ENCODE results near the gene TADA3. TPM values are rescaled to one million over a fixed set of nuclear protein-coding genes. Genes with fewer than 3 reads are reported as not detected.
A peak's percentile ranks its signal among the peaks of the same experiment; 100 is the strongest.
"Not testable (repeated sequence)": the region's sequence is repeated elsewhere in the genome, so short reads cannot be mapped to it uniquely, and the experiment has no call there.

Gene TADA3
- total and polyA plus RNA-seq, 4 donors, result 41.6 to 62.3 (median 53.2) TPM

DNA sequence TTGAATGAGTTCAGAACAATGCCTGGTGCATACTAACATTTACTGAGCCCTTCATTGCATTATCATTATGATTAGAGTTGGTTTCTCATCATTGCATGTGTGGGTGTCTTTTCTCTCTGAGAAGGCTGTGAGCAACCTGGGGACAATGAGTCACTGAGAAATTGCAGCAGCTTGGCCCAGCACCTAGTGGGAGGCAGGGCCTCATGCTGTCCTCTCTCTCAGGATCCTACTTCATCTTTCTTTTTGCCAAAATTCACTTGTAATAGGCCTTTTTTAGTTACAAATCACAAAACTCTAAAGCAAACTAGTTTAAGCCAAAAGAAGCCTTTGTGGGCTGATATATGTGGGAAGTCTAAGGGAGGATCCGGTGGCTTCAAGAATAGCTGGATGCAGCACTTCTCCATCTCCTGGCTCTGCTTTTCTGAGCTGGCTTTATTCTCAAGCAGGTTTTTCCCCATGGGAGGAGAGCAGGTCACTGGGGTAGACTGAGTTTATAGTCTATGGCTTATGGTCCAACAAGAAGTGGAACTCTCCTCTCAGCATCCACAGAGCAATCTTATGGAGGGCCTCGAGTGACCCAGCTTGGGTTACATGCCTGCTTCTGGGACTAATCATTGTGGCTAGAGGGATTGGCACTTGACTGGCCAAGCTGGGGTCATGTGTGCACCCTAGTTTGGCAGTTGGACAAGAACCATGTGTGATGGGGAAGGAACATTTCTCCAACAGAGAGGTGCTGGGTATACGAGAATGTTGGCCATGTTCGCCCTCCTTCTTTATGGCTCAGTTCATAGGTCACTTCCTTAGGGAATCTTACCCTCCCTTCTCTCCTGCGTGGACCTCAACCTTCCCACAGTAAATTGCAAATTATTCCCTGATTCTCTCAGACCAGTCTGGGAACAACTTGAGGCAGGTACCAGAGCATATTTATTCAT, 13.9 kb downstream of the TADA3 start:
- ATAC-seq (ENCODE audit: insufficient read depth, low FRiP score), result peak; percentile 38
- Histone ChIP-seq H3K9ac (ENCODE audit: insufficient read depth in 1 of 2, low read length in 2 of 2) (no peak overlapping the region), H3K36me3 (ENCODE audit: control insufficient read depth in 4 of 4, insufficient read depth in 4 of 4, low read length in 4 of 4) (peaks cover 7 to 16% (median 13%) of the 10 kb centered on the region in 4 donors), H3K27ac (ENCODE audit: low read depth in 1 of 2, low read length in 1 of 2) (no peak overlapping the region), H3K4me3 (no peak overlapping the region), H3K9me3 (ENCODE audit: control insufficient read depth in 4 of 4, insufficient read depth in 3 of 4, low read length in 3 of 4) (no peaks in the 10 kb centered on the region), H3K4me1 (ENCODE audit: control insufficient read depth in 5 of 5, insufficient read depth in 5 of 5, low read length in 5 of 5) (peaks cover 0 to 3% (median 0%) of the 10 kb centered on the region in 5 donors), H3K27me3 (ENCODE audit: control insufficient read depth in 3 of 3, insufficient read depth in 3 of 3, low read length in 2 of 3) (no peaks in the 10 kb centered on the region)
- no peak for TF ChIP-seq CTCF (IDR thresholded peaks at IDR 0.05; ENCODE audit: control extremely low read depth, extremely low read depth)
- no peak for DNase-seq
- WGBS, 2 donors, result 82 to 88% methylated on average over 5 of the region's 5 CpGs

GRCh38 chr3:9777694-9778021, 14.6 kb downstream of the TADA3 start:
- H3K4me1 ChIP-seq (ENCODE audit: control insufficient read depth in 5 of 5, insufficient read depth in 5 of 5, low read length in 5 of 5), result peaks cover 0 to 3% (median 0%) of the 10 kb centered on the region in 5 donors
- no peak overlapping the region for H3K9ac ChIP-seq (ENCODE audit: insufficient read depth in 1 of 2, low read length in 2 of 2)
- no peaks in the 10 kb centered on the region for H3K9me3 ChIP-seq (ENCODE audit: control insufficient read depth in 4 of 4, insufficient read depth in 3 of 4, low read length in 3 of 4)
- WGBS, 2 donors, result 86 to 100% methylated on average over 1 of the region's 1 CpG
- peaks cover 4 to 16% (median 12%) of the 10 kb centered on the region in 4 donors for H3K36me3 ChIP-seq (ENCODE audit: control insufficient read depth in 4 of 4, insufficient read depth in 4 of 4, low read length in 4 of 4)
- DNase-seq, result no peak
- no peak overlapping the region for H3K4me3 ChIP-seq
- no peaks in the 10 kb centered on the region for H3K27me3 ChIP-seq (ENCODE audit: control insufficient read depth in 3 of 3, insufficient read depth in 3 of 3, low read length in 2 of 3)
- no peak for TF ChIP-seq CTCF (IDR thresholded peaks at IDR 0.05; ENCODE audit: control extremely low read depth, extremely low read depth)
- no peak for ATAC-seq (ENCODE audit: insufficient read depth, low FRiP score)
- H3K27ac ChIP-seq (ENCODE audit: low read depth in 1 of 2, low read length in 1 of 2), result no peak overlapping the region

DNA sequence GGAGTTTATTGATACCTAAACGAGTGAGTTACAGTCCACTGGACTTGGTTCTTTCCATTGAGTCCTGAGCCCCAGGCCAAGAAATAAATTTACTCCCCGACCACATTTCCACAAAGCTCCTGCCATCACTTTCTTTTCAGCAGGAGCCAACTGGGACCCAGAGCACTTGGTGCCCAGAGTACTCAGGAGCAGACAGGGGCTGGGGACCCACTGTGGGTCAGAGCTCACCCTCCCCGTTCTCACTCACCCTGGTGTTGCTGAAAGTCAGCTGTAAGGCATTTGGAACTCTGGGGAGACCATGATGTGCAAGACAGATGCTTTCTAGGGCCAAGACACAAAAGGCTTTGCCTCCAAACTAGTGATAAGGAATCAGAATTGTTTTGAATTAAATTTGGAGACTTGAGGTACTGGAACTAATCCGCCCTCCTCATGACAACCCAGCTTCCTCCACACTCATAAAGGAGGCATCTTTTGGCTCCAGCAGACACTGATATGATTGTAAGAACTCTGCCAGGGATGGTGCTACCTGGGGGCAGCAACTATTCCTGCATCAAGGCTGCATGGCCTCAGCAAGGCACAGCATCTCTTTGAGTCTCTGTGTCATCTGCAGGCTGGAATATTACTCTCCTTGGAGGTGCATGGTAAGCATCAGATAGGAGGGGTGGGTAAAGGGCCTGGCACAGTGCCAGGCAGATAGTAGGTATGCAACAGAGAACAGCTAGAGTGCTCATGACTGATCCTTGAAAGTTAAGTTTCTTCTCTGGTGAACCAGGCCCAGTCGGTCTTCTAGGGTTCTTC, 15.2 kb downstream of the TADA3 start:
- H3K9me3 ChIP-seq (ENCODE audit: control insufficient read depth in 4 of 4, insufficient read depth in 3 of 4, low read length in 3 of 4), result no peaks in the 10 kb centered on the region
- DNase-seq, result no peak
- H3K9ac ChIP-seq (ENCODE audit: insufficient read depth in 1 of 2, low read length in 2 of 2), result no peak overlapping the region
- H3K4me3 ChIP-seq, result no peak overlapping the region
- ATAC-seq (ENCODE audit: insufficient read depth, low FRiP score), result no peak
- H3K27me3 ChIP-seq (ENCODE audit: control insufficient read depth in 3 of 3, insufficient read depth in 3 of 3, low read length in 2 of 3), result no peaks in the 10 kb centered on the region
- peaks cover 0 to 14% (median 9%) of the 10 kb centered on the region in 4 donors for H3K36me3 ChIP-seq (ENCODE audit: control insufficient read depth in 4 of 4, insufficient read depth in 4 of 4, low read length in 4 of 4)
- H3K27ac ChIP-seq (ENCODE audit: low read depth in 1 of 2, low read length in 1 of 2), result no peak overlapping the region
- no peak for TF ChIP-seq CTCF (IDR thresholded peaks at IDR 0.05; ENCODE audit: control extremely low read depth, extremely low read depth)
- WGBS, 2 donors, result 65 to 78% methylated on average over 5 of the region's 5 CpGs
- H3K4me1 ChIP-seq (ENCODE audit: control insufficient read depth in 5 of 5, insufficient read depth in 5 of 5, low read length in 5 of 5), result peaks cover 0 to 3% (median 0%) of the 10 kb centered on the region in 5 donors

DNA sequence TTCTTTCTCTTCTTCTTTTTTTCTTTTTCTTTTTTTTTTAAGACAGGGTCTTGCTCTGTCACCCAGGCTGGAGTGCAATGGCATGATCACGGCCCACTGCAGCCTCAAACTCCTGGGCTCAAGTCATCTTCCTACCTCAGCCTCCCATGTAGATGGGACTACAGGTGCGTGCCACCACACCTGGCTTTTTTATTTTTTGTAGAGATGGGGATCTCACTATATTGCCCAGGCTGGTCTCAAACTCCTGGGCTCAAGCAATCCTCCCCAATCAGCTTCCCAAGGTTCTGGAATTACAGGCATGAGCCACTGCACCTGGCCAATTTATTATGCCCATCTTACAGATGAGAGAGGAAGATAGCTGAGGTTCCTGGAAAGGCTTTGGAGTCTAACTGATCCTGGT, 21.3 kb downstream of the TADA3 start:
- ATAC-seq (ENCODE audit: insufficient read depth, low FRiP score); H3K9me3 ChIP-seq (ENCODE audit: control insufficient read depth in 4 of 4, insufficient read depth in 3 of 4, low read length in 3 of 4); H3K9ac ChIP-seq (ENCODE audit: insufficient read depth in 1 of 2, low read length in 2 of 2); H3K36me3 ChIP-seq (ENCODE audit: control insufficient read depth in 4 of 4, insufficient read depth in 4 of 4, low read length in 4 of 4); DNase-seq; H3K4me3 ChIP-seq; H3K27me3 ChIP-seq (ENCODE audit: control insufficient read depth in 3 of 3, insufficient read depth in 3 of 3, low read length in 2 of 3); H3K27ac ChIP-seq (ENCODE audit: low read depth in 1 of 2, low read length in 1 of 2): not testable (repeated sequence)
- H3K4me1 ChIP-seq (ENCODE audit: control insufficient read depth in 5 of 5, insufficient read depth in 5 of 5, low read length in 5 of 5), result peaks cover 0 to 31% (median 5%) of the 10 kb centered on the region in 5 donors
- WGBS, 2 donors, result 89 to 95% methylated on average over 2 of the region's 2 CpGs
